GM23338 (cell line): Measurements from ENCODE around the gene PALLD. TPM values are rescaled to one million over a fixed set of nuclear protein-coding genes. Genes with fewer than 3 reads are reported as not detected.

Experiments
- ATAC-seq: fragments of 200-7000 bp; cut with Tn5 transposase; 3 replicates; pipeline ENCODE4 v1.9.1; 2020
- DNase-seq: peaks from one replicate; pipeline ENCODE4 v3.0.0-alpha.2; 2015; ENCODE audit warnings: low spot score
- H2AFZ ChIP-seq: fragments of 200-600 bp; sonication (generic); 2 replicates; pipeline ENCODE4 v1.8.0; 2016; ENCODE audit warnings: antibody characterized with exemption, mild to moderate bottlenecking, moderate library complexity
- H3F3A ChIP-seq: fragments of 200-600 bp; sonication (generic); replicated peaks from 2 replicates; pipeline ENCODE4 v1.8.0; 2017; ENCODE audit warnings: antibody characterized with exemption, mixed run types, low read depth
- H3K27ac ChIP-seq: fragments of 200-600 bp; sonication (generic); 2 replicates; pipeline ENCODE4 v1.6.1; 2016; ENCODE audit warnings: low read depth
- H3K27me3 ChIP-seq: fragments of 200-600 bp; sonication (generic); 2 replicates; pipeline ENCODE4 v1.8.0; 2016; ENCODE audit warnings: mild to moderate bottlenecking, mixed run types, moderate library complexity; ENCODE audit not compliant: insufficient read depth
- H3K36me3 ChIP-seq: fragments of 200-600 bp; sonication (generic); 2 replicates; pipeline ENCODE4 v1.8.0; 2016; ENCODE audit warnings: mild to moderate bottlenecking; ENCODE audit not compliant: insufficient read depth
- H3K4me1 ChIP-seq: fragments of 200-600 bp; sonication (generic); 2 replicates; pipeline ENCODE4 v1.8.0; 2016; ENCODE audit warnings: mild to moderate bottlenecking, moderate library complexity; ENCODE audit not compliant: insufficient read depth
- H3K4me2 ChIP-seq: fragments of 200-600 bp; sonication (generic); 2 replicates; pipeline ENCODE4 v1.7.1; 2017; ENCODE audit warnings: mixed run types
- H3K4me3 ChIP-seq: fragments of 200-600 bp; sonication (generic); 2 replicates; pipeline ENCODE4 v1.6.1; 2016; ENCODE audit warnings: mixed run types
- H3K79me2 ChIP-seq: fragments of 200-600 bp; sonication (generic); replicated peaks from 2 replicates; pipeline ENCODE4 v1.8.0; 2017; ENCODE audit warnings: mild to moderate bottlenecking; ENCODE audit not compliant: insufficient read depth
- H3K9me2 ChIP-seq: fragments of 200-600 bp; sonication (generic); 2 replicates; pipeline ENCODE4 v1.8.0; 2017; ENCODE audit not compliant: insufficient read depth
- H4K20me1 ChIP-seq: fragments of 200-600 bp; sonication (generic); replicated peaks from 2 replicates; pipeline ENCODE4 v1.8.0; 2017; ENCODE audit warnings: mild to moderate bottlenecking; ENCODE audit not compliant: insufficient read depth
- H3K27ac Mint-ChIP-seq: 2 replicates; pipeline ENCODE4 v1.8.0; 2020; ENCODE audit warnings: inconsistent platforms, mild to moderate bottlenecking, moderate library complexity, mixed read lengths
- H3K27me3 Mint-ChIP-seq: 3 replicates; pipeline ENCODE4 v1.8.0; 2022; ENCODE audit warnings: low read depth, mild to moderate bottlenecking, moderate library complexity, mixed read lengths, inconsistent platforms; ENCODE audit not compliant: insufficient read depth, poor library complexity
- H3K36me3 Mint-ChIP-seq: 3 replicates; pipeline ENCODE4 v1.8.0; 2021; ENCODE audit warnings: low read depth, mild to moderate bottlenecking, inconsistent platforms, moderate library complexity, mixed read lengths
- H3K4me1 Mint-ChIP-seq: 3 replicates; pipeline ENCODE4 v1.8.0; 2020; ENCODE audit warnings: mild to moderate bottlenecking, inconsistent platforms, mixed read lengths
- H3K4me3 Mint-ChIP-seq: 3 replicates; pipeline ENCODE4 v1.8.0; 2021; ENCODE audit warnings: moderate library complexity, mild to moderate bottlenecking, inconsistent platforms, mixed read lengths
- H3K9me3 Mint-ChIP-seq: 3 replicates; pipeline ENCODE4 v1.8.0; 2020; ENCODE audit warnings: moderate library complexity, mild to moderate bottlenecking, inconsistent platforms, mixed read lengths
- CREB1 ChIP-seq: fragments of 250-450 bp; sonication (Bioruptor Pico); IDR thresholded peaks from 2 replicates; pipeline ENCODE4 v1.5.0; 2020; ENCODE audit warnings: low read depth, mild to moderate bottlenecking, moderate library complexity
- EZH2 ChIP-seq: fragments of 200-600 bp; sonication (generic); IDR thresholded peaks from one replicate; pipeline ENCODE4 v1.8.0; 2017; ENCODE audit warnings: antibody characterized with exemption, mild to moderate bottlenecking, low read depth; ENCODE audit not compliant: unreplicated experiment
- JUNB ChIP-seq: IDR thresholded peaks from one replicate; pipeline ENCODE4 v1.6.1; 2016; ENCODE audit warnings: antibody characterized with exemption; ENCODE audit not compliant: unreplicated experiment
- NANOG ChIP-seq: IDR thresholded peaks from 2 replicates; pipeline ENCODE4 v1.6.1; 2016; ENCODE audit warnings: antibody characterized with exemption, borderline replicate concordance
- POLR2AphosphoS5 ChIP-seq: IDR thresholded peaks from 2 replicates; pipeline ENCODE4 v1.6.1; 2016; ENCODE audit warnings: antibody characterized with exemption, low read depth
- ZNF331 ChIP-seq: fragments of 250-450 bp; sonication (Bioruptor Pico); IDR thresholded peaks from 2 replicates; pipeline ENCODE4 v1.5.0; 2020; ENCODE audit warnings: low read depth, mild to moderate bottlenecking, moderate library complexity
- polyA plus RNA-seq: library from polyadenylated mRNA; unstranded; fragments of >200 nt; fragmentation: Nextera tagmentation; extraction: Ambion mirVana; gene quantifications from 2 replicates; pipeline ENCODE4 v1.2.1, GENCODE V29; 2016
- total RNA-seq: library from RNA; depleted of rRNA; stranded (reverse); fragments of >200 nt; shearing (Covaris generic); gene quantifications from 2 replicates; pipeline ENCODE4 v1.2.3, GENCODE V29; 2014
- TF ChIP-seq, protein P1 (sequence below): IDR thresholded peaks from one replicate; pipeline ENCODE4 v1.6.1; 2018; ENCODE audit warnings: antibody characterized with exemption; ENCODE audit not compliant: unreplicated experiment
- TF ChIP-seq, protein P2 (sequence below): IDR thresholded peaks from 2 replicates; pipeline ENCODE4 v1.6.1; 2016; ENCODE audit warnings: antibody characterized with exemption
- TF ChIP-seq, protein P3 (sequence below): fragments of 250-450 bp; sonication (Bioruptor Pico); IDR thresholded peaks from 2 replicates; pipeline ENCODE4 v1.5.0; 2020; ENCODE audit warnings: mild to moderate bottlenecking, moderate library complexity

Gene PALLD
- total and polyA plus RNA-seq, 2 experiments from 2014 or later = 13.1 to 30.2 TPM

DNA sequence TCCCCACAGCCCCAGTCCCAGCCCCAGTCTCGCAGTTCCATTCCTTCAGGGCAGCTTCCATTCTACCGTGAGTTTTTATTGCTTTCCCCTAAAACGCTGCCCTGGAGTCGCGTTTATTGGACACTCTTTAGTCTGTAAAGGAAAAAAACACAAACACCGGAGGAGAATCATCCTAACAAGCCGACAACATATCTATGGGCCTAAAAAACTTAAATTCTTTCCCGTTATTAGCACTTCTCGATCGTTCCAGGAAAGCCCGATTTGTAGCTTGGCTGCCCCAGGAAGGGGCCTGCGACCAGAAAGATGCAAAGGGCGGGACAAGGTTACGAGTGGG lies 334.7 kb downstream of the PALLD start:
- H3K4me1 Mint-ChIP-seq = peaks cover 33% of the 10 kb centered on the region
- DNase-seq (no peak), ATAC-seq (peak; percentile 1; the same call in 1 of the 3 replicates)
- no peaks in the 10 kb centered on the region for H3K36me3 Mint-ChIP-seq
- H3K4me2 ChIP-seq = peak overlapping the region; percentile 97
- 0 out of 2 replicates have a peak, but pooled peaks cover 5% of the 10 kb centered on the region for H3F3A ChIP-seq
- H2AFZ ChIP-seq = peak overlapping the region; percentile 99
- H3K4me1 ChIP-seq = 0 out of 2 replicates have a peak, but pooled peaks cover 5% of the 10 kb centered on the region
- peaks cover 14% of the 10 kb centered on the region for H3K79me2 ChIP-seq
- peaks cover 28% of the 10 kb centered on the region for H3K27me3 ChIP-seq
- TF ChIP-seq EZH2 = peak; percentile 19
- TF ChIP-seq ZNF331 (CRISPR knock-in tag) = no peak
- H3K4me3 Mint-ChIP-seq = peak overlapping the region; percentile 97
- peak overlapping the region; percentile 92 for H3K4me3 ChIP-seq
- H3K9me2 ChIP-seq = no peaks in the 10 kb centered on the region
- H4K20me1 ChIP-seq = peaks cover 5% of the 10 kb centered on the region; the same call in 1 of the 2 replicates
- no peaks in the 10 kb centered on the region for H3K36me3 ChIP-seq
- no peak overlapping the region for H3K27ac ChIP-seq
- H3K27ac Mint-ChIP-seq = peak overlapping the region; percentile 64; the same call in 1 of the 2 replicates
- no peaks in the 10 kb centered on the region for H3K9me3 Mint-ChIP-seq
- H3K27me3 Mint-ChIP-seq = peaks cover 10% of the 10 kb centered on the region

DNA sequence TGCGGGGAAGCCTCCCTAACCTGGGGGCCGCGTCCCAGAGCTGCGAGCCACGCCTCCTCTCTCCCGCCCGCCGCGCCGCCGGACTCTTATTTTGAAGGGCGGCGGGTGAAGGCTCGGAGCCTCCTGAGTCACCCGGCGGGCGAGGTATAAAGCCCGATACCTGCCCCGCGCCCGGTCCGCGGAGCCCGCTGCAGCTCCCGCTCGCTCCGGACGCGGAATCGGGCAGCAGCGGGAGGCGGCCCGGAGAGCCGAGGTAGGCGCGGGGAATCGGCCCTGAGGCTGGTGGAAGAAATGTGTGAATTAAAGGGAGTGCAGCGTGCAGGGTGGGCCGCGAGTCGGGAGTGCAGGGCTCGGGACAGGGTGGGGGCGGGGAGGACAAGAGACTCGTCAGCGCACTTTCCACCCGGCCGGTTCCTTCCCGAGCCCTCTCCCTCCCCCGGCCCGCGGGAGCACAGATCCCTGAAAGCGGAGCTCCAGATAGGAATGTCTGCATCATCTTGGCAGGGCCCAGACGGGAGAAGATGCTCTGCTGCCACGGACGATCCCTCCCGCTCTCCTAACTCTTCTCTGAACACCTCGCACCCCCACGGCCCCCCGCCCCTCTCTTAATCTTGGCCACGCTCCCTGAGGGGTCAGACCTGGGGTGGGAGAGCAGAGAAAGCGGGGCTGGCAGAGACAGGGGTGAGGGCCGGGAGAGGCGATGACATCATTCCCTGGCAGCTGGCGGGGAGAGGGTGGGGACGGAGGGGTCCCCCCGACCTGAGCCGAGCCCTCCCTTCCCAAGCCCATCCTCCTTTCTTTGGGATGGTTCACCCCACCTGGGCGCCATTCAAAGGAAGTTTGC lies 335.3 kb downstream of the PALLD start:
- peak overlapping the region; percentile 97 for H3K4me3 Mint-ChIP-seq
- peak; percentile 72 for ATAC-seq
- Histone ChIP-seq H3K79me2 (peaks cover 14% of the 10 kb centered on the region), H3K4me2 (peak overlapping the region; percentile 97), H4K20me1 (peaks cover 5% of the 10 kb centered on the region; the same call in 1 of the 2 replicates), H2AFZ (peak overlapping the region; percentile 99), H3K27me3 (peaks cover 28% of the 10 kb centered on the region), H3F3A (0 out of 2 replicates have a peak, but pooled peaks cover 5% of the 10 kb centered on the region), H3K4me1 (0 out of 2 replicates have a peak, but pooled peaks cover 5% of the 10 kb centered on the region), H3K36me3 (no peaks in the 10 kb centered on the region), H3K4me3 (peak overlapping the region; percentile 92), H3K9me2 (no peaks in the 10 kb centered on the region), H3K27ac (peak overlapping the region; percentile 90)
- peak overlapping the region; percentile 91 for H3K27ac Mint-ChIP-seq
- DNase-seq = peak; percentile 97
- peaks cover 31% of the 10 kb centered on the region for H3K4me1 Mint-ChIP-seq
- H3K27me3 Mint-ChIP-seq = peaks cover 10% of the 10 kb centered on the region
- H3K9me3 Mint-ChIP-seq = no peaks in the 10 kb centered on the region
- peaks cover 4% of the 10 kb centered on the region; the same call in 2 of the 3 replicates for H3K36me3 Mint-ChIP-seq
- peak; percentile 49; the same call in 1 of the 2 replicates for TF ChIP-seq POLR2AphosphoS5
- TF ChIP-seq, protein P1, sequence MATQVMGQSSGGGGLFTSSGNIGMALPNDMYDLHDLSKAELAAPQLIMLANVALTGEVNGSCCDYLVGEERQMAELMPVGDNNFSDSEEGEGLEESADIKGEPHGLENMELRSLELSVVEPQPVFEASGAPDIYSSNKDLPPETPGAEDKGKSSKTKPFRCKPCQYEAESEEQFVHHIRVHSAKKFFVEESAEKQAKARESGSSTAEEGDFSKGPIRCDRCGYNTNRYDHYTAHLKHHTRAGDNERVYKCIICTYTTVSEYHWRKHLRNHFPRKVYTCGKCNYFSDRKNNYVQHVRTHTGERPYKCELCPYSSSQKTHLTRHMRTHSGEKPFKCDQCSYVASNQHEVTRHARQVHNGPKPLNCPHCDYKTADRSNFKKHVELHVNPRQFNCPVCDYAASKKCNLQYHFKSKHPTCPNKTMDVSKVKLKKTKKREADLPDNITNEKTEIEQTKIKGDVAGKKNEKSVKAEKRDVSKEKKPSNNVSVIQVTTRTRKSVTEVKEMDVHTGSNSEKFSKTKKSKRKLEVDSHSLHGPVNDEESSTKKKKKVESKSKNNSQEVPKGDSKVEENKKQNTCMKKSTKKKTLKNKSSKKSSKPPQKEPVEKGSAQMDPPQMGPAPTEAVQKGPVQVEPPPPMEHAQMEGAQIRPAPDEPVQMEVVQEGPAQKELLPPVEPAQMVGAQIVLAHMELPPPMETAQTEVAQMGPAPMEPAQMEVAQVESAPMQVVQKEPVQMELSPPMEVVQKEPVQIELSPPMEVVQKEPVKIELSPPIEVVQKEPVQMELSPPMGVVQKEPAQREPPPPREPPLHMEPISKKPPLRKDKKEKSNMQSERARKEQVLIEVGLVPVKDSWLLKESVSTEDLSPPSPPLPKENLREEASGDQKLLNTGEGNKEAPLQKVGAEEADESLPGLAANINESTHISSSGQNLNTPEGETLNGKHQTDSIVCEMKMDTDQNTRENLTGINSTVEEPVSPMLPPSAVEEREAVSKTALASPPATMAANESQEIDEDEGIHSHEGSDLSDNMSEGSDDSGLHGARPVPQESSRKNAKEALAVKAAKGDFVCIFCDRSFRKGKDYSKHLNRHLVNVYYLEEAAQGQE = no peak
- no peak for TF ChIP-seq JUNB
- TF ChIP-seq, protein P2, sequence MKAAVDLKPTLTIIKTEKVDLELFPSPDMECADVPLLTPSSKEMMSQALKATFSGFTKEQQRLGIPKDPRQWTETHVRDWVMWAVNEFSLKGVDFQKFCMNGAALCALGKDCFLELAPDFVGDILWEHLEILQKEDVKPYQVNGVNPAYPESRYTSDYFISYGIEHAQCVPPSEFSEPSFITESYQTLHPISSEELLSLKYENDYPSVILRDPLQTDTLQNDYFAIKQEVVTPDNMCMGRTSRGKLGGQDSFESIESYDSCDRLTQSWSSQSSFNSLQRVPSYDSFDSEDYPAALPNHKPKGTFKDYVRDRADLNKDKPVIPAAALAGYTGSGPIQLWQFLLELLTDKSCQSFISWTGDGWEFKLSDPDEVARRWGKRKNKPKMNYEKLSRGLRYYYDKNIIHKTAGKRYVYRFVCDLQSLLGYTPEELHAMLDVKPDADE = no peak
- no peak for TF ChIP-seq ZNF331 (CRISPR knock-in tag)
- TF ChIP-seq, protein P3, sequence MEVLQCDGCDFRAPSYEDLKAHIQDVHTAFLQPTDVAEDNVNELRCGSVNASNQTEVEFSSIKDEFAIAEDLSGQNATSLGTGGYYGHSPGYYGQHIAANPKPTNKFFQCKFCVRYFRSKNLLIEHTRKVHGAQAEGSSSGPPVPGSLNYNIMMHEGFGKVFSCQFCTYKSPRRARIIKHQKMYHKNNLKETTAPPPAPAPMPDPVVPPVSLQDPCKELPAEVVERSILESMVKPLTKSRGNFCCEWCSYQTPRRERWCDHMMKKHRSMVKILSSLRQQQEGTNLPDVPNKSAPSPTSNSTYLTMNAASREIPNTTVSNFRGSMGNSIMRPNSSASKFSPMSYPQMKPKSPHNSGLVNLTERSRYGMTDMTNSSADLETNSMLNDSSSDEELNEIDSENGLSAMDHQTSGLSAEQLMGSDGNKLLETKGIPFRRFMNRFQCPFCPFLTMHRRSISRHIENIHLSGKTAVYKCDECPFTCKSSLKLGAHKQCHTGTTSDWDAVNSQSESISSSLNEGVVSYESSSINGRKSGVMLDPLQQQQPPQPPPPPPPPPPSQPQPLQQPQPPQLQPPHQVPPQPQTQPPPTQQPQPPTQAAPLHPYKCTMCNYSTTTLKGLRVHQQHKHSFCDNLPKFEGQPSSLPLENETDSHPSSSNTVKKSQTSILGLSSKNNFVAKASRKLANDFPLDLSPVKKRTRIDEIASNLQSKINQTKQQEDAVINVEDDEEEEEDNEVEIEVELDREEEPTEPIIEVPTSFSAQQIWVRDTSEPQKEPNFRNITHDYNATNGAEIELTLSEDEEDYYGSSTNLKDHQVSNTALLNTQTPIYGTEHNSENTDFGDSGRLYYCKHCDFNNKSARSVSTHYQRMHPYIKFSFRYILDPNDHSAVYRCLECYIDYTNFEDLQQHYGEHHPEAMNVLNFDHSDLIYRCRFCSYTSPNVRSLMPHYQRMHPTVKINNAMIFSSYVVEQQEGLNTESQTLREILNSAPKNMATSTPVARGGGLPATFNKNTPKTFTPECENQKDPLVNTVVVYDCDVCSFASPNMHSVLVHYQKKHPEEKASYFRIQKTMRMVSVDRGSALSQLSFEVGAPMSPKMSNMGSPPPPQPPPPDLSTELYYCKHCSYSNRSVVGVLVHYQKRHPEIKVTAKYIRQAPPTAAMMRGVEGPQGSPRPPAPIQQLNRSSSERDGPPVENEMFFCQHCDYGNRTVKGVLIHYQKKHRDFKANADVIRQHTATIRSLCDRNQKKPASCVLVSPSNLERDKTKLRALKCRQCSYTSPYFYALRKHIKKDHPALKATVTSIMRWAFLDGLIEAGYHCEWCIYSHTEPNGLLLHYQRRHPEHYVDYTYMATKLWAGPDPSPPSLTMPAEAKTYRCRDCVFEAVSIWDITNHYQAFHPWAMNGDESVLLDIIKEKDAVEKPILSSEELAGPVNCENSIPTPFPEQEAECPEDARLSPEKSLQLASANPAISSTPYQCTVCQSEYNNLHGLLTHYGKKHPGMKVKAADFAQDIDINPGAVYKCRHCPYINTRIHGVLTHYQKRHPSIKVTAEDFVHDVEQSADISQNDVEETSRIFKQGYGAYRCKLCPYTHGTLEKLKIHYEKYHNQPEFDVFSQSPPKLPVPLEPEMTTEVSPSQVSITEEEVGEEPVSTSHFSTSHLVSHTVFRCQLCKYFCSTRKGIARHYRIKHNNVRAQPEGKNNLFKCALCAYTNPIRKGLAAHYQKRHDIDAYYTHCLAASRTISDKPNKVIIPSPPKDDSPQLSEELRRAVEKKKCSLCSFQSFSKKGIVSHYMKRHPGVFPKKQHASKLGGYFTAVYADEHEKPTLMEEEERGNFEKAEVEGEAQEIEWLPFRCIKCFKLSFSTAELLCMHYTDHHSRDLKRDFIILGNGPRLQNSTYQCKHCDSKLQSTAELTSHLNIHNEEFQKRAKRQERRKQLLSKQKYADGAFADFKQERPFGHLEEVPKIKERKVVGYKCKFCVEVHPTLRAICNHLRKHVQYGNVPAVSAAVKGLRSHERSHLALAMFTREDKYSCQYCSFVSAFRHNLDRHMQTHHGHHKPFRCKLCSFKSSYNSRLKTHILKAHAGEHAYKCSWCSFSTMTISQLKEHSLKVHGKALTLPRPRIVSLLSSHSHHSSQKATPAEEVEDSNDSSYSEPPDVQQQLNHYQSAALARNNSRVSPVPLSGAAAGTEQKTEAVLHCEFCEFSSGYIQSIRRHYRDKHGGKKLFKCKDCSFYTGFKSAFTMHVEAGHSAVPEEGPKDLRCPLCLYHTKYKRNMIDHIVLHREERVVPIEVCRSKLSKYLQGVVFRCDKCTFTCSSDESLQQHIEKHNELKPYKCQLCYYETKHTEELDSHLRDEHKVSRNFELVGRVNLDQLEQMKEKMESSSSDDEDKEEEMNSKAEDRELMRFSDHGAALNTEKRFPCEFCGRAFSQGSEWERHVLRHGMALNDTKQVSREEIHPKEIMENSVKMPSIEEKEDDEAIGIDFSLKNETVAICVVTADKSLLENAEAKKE (CRISPR knock-in tag) = no peak
- TF ChIP-seq CREB1 (CRISPR knock-in tag) = no peak; the same call in 1 of the 2 replicates
- TF ChIP-seq NANOG = no peak
- TF ChIP-seq EZH2 = no peak
